SU-DHL-6 (cell line): ENCODE data around the gene ATP1A3.
A peak's percentile ranks its signal among the peaks of the same experiment; 100 is the strongest.

Source experiments
- H2AFZ ChIP-seq: fragments of 200-600 bp; sonication (generic); 2 replicates; pipeline ENCODE4 v1.6.1; 2014; ENCODE audit warnings: low read depth, mild to moderate bottlenecking, moderate library complexity, mixed read lengths, antibody characterized with exemption, low read length; ENCODE audit not compliant: severe bottlenecking
- H3F3A ChIP-seq: fragments of 200-600 bp; shearing (Covaris generic); 2 replicates; pipeline ENCODE4 v1.6.0; 2016; ENCODE audit warnings: antibody characterized with exemption, mild to moderate bottlenecking; ENCODE audit not compliant: insufficient read depth
- H3K27ac ChIP-seq: fragments of 200-600 bp; sonication (generic); 2 replicates; pipeline ENCODE4 v1.5.1; 2016; ENCODE audit warnings: low read depth, mild to moderate bottlenecking, low read length, moderate library complexity, mixed read lengths
- H3K27me3 ChIP-seq: fragments of 200-600 bp; sonication (generic), shearing (Covaris generic); 2 replicates; pipeline ENCODE4 v1.6.0; 2014; ENCODE audit warnings: mild to moderate bottlenecking, low read length
- H3K36me3 ChIP-seq: fragments of 200-600 bp; sonication (generic); 2 replicates; pipeline ENCODE4 v1.6.1; 2014; ENCODE audit warnings: mild to moderate bottlenecking, low read length, mixed read lengths
- H3K4me2 ChIP-seq: fragments of 300-600, 200-600 bp; shearing (Covaris generic), sonication (generic); 2 replicates; pipeline ENCODE4 v1.6.0; 2014; ENCODE audit warnings: low read length, low read depth, mild to moderate bottlenecking; ENCODE audit not compliant: poor library complexity, severe bottlenecking
- H3K4me3 ChIP-seq: fragments of 200-600 bp; sonication (generic); 2 replicates; pipeline ENCODE4 v1.5.1; 2014; ENCODE audit warnings: antibody characterized with exemption, low read length, mild to moderate bottlenecking, mixed read lengths; ENCODE audit not compliant: insufficient read depth, poor library complexity, severe bottlenecking
- H3K79me2 ChIP-seq: fragments of 200-600 bp; sonication (generic); 2 replicates; pipeline ENCODE4 v1.6.1; 2014; ENCODE audit warnings: mild to moderate bottlenecking, low read length, moderate library complexity; ENCODE audit not compliant: insufficient read depth
- H3K9ac ChIP-seq: fragments of 200-600 bp; sonication (generic); 2 replicates; pipeline ENCODE4 v1.7.0; 2014; ENCODE audit warnings: mild to moderate bottlenecking, low read length
- H3K9me2 ChIP-seq: fragments of 200-600 bp; sonication (generic); replicated peaks from 2 replicates; pipeline ENCODE4 v1.6.1; 2014; ENCODE audit warnings: low read length; ENCODE audit not compliant: insufficient read depth
- H3K9me3 ChIP-seq: fragments of 200-600 bp; sonication (generic); 2 replicates; pipeline ENCODE4 v1.6.1; 2014; ENCODE audit warnings: low read length, mixed read lengths; ENCODE audit not compliant: insufficient read depth
- H4K20me1 ChIP-seq: fragments of 200-600 bp; sonication (generic); 2 replicates; pipeline ENCODE4 v1.6.1; 2014; ENCODE audit warnings: low read depth, mild to moderate bottlenecking, antibody characterized with exemption, low read length, moderate library complexity, mixed read lengths
- EZH2phosphoT487 ChIP-seq: fragments of 200-600 bp; sonication (generic), shearing (Covaris generic); conservative IDR thresholded peaks from 2 replicates; pipeline ENCODE4 v1.6.1; 2018; ENCODE audit warnings: mild to moderate bottlenecking, antibody characterized with exemption, low read length, moderate library complexity, mixed read lengths
- TF ChIP-seq, protein P1 (sequence below): fragments of 200-600 bp; sonication (generic); IDR thresholded peaks from one replicate; pipeline ENCODE4 v1.5.1; 2017; ENCODE audit warnings: antibody characterized with exemption, mild to moderate bottlenecking, low read length, moderate library complexity; ENCODE audit not compliant: insufficient read depth, poor library complexity, severe bottlenecking

Gene ATP1A3

DNA sequence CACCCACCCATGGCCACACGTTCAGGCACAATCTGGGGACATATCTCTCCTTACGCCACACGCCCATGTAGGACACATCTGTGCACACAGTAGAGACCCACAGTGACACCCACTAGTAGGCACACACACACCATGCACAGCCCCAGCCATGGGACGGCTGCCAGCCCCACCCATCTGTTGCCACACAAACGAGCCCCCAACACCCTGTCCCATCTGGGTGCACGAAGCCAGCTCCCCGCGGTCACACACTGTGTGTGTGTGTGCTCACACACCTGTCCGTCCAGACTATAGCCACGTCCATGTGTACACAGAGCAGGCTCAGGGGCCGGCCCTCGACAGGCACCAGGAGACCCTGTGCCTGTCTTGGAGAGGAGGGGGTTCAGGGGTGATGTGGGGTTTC is 76.4 kb downstream of the ATP1A3 start:
- Histone ChIP-seq H3K36me3 (no peaks in the 10 kb centered on the region), H3K79me2 (peaks cover 47% of the 10 kb centered on the region), H3K9me2 (no peaks in the 10 kb centered on the region), H3K4me2 (peak overlapping the region; percentile 98), H3K4me3 (peak overlapping the region; percentile 14), H2AFZ (no peak overlapping the region), H3K27me3 (no peaks in the 10 kb centered on the region), H4K20me1 (no peaks in the 10 kb centered on the region), H3K27ac (peak overlapping the region; percentile 99), H3F3A (peaks cover 23% of the 10 kb centered on the region), H3K9me3 (no peaks in the 10 kb centered on the region), H3K9ac (peak overlapping the region; percentile 100; the same call in 1 of the 2 replicates)
- no peak for TF ChIP-seq EZH2phosphoT487
- TF ChIP-seq, protein P1, sequence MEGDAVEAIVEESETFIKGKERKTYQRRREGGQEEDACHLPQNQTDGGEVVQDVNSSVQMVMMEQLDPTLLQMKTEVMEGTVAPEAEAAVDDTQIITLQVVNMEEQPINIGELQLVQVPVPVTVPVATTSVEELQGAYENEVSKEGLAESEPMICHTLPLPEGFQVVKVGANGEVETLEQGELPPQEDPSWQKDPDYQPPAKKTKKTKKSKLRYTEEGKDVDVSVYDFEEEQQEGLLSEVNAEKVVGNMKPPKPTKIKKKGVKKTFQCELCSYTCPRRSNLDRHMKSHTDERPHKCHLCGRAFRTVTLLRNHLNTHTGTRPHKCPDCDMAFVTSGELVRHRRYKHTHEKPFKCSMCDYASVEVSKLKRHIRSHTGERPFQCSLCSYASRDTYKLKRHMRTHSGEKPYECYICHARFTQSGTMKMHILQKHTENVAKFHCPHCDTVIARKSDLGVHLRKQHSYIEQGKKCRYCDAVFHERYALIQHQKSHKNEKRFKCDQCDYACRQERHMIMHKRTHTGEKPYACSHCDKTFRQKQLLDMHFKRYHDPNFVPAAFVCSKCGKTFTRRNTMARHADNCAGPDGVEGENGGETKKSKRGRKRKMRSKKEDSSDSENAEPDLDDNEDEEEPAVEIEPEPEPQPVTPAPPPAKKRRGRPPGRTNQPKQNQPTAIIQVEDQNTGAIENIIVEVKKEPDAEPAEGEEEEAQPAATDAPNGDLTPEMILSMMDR = no peak
